Activated CD4-positive, alpha-beta T cell treated with anti-CD3 and anti-CD28 coated beads, Interleukin-2, amount 10 ng/mL, durations not matched to agents 7 days and 5 days (primary cell): ENCODE data around the gene HSD17B10. TPM values are rescaled to one million over a fixed set of nuclear protein-coding genes. Genes with fewer than 3 reads are reported as not detected.
"Not testable (repeated sequence)": the region's sequence is repeated elsewhere in the genome, so short reads cannot be mapped to it uniquely, and the experiment has no call there.

Experiments
- CTCF ChIA-PET: fragments of 350-600 bp; sonication (Branson Sonifier 250); formaldehyde crosslinking; loops from one replicate; lab custom pipeline; 2021; ENCODE audit warnings: antibody characterized with exemption; lab: Charles Lee
- POLR2A ChIA-PET: fragments of 350-600 bp; sonication (Branson Sonifier 250); formaldehyde crosslinking; loops from one replicate; lab custom pipeline; 2021; ENCODE audit warnings: antibody characterized with exemption; lab: Charles Lee
- DNase-seq: peaks from one replicate; pipeline ENCODE4 v3.0.0-alpha.2; 2020
- H3K27ac Mint-ChIP-seq: one replicate; pipeline ENCODE4 v1.8.0; 2021; ENCODE audit warnings: mild to moderate bottlenecking, moderate library complexity, mixed read lengths
- H3K27me3 Mint-ChIP-seq: one replicate; pipeline ENCODE4 v1.8.0; 2021; ENCODE audit warnings: mixed read lengths
- H3K36me3 Mint-ChIP-seq: one replicate; pipeline ENCODE4 v1.8.0; 2021; ENCODE audit warnings: low read depth, mixed read lengths
- H3K4me1 Mint-ChIP-seq: one replicate; pipeline ENCODE4 v1.8.0; 2021; ENCODE audit warnings: mixed read lengths
- H3K4me3 Mint-ChIP-seq: one replicate; pipeline ENCODE4 v1.8.0; 2021; ENCODE audit warnings: mild to moderate bottlenecking, moderate library complexity, mixed read lengths
- H3K9me3 Mint-ChIP-seq: one replicate; pipeline ENCODE4 v1.8.0; 2021; ENCODE audit warnings: mixed read lengths
- total RNA-seq, 2 experiments: library from RNA; stranded (reverse); gene quantifications; one replicate each; pipeline ENCODE4 v1.2.3, GENCODE V29; 2021

HSD17B10 gene
- total RNA-seq, 2 experiments from 2014 or later = 99.6 to 105 TPM

DNA sequence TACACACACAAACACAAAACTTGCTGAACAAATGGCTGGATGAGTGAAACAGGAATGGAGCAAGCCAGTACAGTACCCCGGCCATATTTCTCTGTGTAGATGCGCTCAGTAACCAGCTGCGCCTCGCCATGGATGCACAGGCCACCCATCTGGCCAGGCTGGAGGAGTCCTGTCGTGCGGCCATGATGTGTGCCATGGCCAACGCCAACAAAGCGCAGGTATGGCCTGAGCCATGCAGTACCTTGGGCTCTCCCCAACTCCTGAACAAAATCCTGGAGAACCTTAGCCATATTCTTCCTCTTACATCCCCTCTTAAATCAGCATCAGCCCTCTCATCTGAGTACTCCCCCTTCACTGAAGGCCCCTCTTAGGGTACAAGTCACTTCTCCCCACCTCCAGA lies 4.4 kb downstream of the HSD17B10 start:
- no peak overlapping the region for H3K4me3 Mint-ChIP-seq
- peaks cover 7% of the 10 kb centered on the region for H3K4me1 Mint-ChIP-seq
- no peak for DNase-seq
- CTCF ChIA-PET = interaction anchor here (1.2 kb wide), 1 partner anchor 21 kb away, joined by 4 read pairs; no protein-coding TSS in a partner anchor
- H3K9me3 Mint-ChIP-seq = no peaks in the 10 kb centered on the region
- H3K36me3 Mint-ChIP-seq = peaks cover 9% of the 10 kb centered on the region
- H3K27me3 Mint-ChIP-seq = no peaks in the 10 kb centered on the region
- no peak overlapping the region for H3K27ac Mint-ChIP-seq
- POLR2A ChIA-PET = no interaction called here

DNA sequence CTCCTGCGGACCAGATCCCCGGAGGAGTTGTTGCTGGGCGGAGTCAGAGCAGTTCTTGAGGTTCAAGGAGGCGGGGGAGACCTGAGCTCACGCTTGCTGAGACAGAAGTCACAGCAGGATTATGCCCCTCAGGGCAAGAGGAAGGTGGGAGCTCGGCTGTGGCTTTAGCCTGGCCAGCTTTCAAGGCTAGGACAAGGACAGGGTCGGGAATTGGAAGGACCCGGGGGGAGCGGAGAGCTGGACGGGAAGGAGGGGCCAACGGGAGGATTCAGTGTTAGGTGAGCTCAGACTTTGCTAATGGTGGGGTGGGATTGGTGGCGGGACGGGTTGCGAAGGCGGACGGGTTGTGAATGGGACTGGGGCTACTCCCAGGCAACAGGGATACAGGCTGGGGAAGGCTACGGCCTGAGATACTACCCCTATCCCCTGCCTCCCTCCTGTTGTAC lies 11.3 kb downstream of the HSD17B10 start, which contains the start of gene RIBC1:
Gene RIBC1, plus strand, starts transcription at position 13 of the 446 bp plus-strand sequence. CDS start 3,404 bp downstream, outside the sequence.
- no peak for DNase-seq
- CTCF ChIA-PET = interaction anchor here (0.9 to 2.5 kb wide), 8 partner anchors 8 to 622 kb away, joined by 3 to 17 read pairs (median 5); partner anchors contain the start of gene PHF8

DNA sequence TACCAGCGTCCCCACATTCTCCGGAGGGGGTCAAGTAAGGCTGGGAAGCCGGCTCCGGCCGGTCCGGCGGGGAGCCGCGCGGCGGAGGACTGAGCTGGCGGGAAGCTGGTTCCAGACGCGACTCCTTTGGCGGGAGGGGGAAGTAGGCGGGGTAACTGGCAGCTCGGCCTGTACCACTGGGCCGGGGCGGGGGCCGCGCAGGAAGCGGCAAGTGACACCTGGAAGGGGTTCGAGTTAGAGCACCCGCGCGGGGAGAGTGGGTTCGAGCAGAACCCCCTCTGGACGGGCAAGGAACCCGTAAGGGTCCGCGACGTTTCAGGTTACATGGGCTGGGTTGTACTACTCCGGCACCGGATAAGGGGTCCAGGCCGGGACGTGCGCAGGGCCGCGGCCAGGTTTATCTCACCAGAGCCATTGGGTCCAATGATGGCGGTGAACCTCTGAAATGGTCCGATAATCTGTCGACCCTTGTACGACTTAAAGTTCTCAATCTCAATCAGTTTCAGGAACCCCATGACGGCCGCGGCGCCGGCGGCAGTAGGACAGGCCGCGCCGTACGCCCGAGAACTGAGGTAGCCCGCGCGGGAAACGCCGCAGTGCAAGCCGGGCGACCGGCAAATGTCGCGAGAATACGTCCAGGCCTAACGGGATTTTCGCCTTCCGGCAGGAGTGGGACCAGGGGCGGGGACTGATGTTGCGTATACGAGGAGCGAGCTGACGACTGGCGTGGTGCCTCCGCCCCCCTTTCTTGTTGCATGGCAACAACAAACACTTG lies 11.9 kb downstream of the HSD17B10 start, which contains the start of gene SMC1A:
Gene SMC1A, minus strand, starts transcription at position 569 of the 775 bp plus-strand sequence. Its CDS starts 54 bp downstream, at position 515.
- DNase-seq = peak; percentile 95
- peaks cover 22% of the 10 kb centered on the region for H3K36me3 Mint-ChIP-seq
- ChIA-PET CTCF (interaction anchor here (0.9 to 2.5 kb wide), 7 partner anchors 9 to 622 kb away, joined by 3 to 17 read pairs (median 6); partner anchors contain the start of gene PHF8), POLR2A (interaction anchor here (0.6 to 1.1 kb wide), 3 partner anchors 10 to 262 kb away, joined by 3 to 4 read pairs (median 3); no protein-coding TSS in a partner anchor)
- peaks cover 30% of the 10 kb centered on the region for H3K4me1 Mint-ChIP-seq
- H3K9me3 Mint-ChIP-seq = no peaks in the 10 kb centered on the region
- H3K4me3 Mint-ChIP-seq = peak within 1 kb of the TSS; percentile 87
- H3K27me3 Mint-ChIP-seq = no peaks in the 10 kb centered on the region
- H3K27ac Mint-ChIP-seq = peak within 1 kb of the TSS; percentile 97

More for the DNA sequence above, 11.3 kb downstream of the HSD17B10 start, which contains the start of gene RIBC1:
- POLR2A ChIA-PET = interaction anchor here (0.6 to 1.1 kb wide), 2 partner anchors 10 to 261 kb away, joined by 3 to 4 read pairs; no protein-coding TSS in a partner anchor
- H3K9me3 Mint-ChIP-seq = no peaks in the 10 kb centered on the region
- H3K27ac Mint-ChIP-seq = peak within 1 kb of the TSS; percentile 97
- peaks cover 25% of the 10 kb centered on the region for H3K4me1 Mint-ChIP-seq
- no peaks in the 10 kb centered on the region for H3K27me3 Mint-ChIP-seq
- peak within 1 kb of the TSS; percentile 87 for H3K4me3 Mint-ChIP-seq
- H3K36me3 Mint-ChIP-seq = peaks cover 18% of the 10 kb centered on the region

DNA sequence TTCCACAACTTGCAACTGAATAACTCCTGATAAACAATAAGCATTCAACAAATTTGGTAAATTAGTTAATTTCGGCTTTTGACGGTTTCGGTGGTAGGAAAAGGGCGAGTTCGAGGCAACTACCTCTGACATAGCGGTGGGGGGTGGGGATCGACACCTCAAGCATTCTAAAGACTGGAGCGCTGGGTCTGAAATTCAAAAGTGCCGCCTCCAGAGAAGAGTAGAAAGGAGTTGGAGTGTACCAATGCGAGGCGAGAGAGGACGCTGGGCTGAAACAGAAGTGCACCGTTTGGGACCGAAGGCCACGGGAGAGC lies 12.4 kb downstream of the HSD17B10 start:
- no peaks in the 10 kb centered on the region for H3K27me3 Mint-ChIP-seq
- H3K36me3 Mint-ChIP-seq = peaks cover 22% of the 10 kb centered on the region
- peak overlapping the region; percentile 87 for H3K4me3 Mint-ChIP-seq
- H3K27ac Mint-ChIP-seq = peak overlapping the region; percentile 97
- ChIA-PET POLR2A (interaction anchor here (0.6 kb wide), 1 partner anchor 262 kb away, joined by 3 read pairs; no protein-coding TSS in a partner anchor), CTCF (interaction anchor here (1.4 to 2.5 kb wide), 5 partner anchors 10 to 623 kb away, joined by 3 to 17 read pairs (median 6); partner anchors contain the start of gene PHF8)
- DNase-seq = peak; percentile 59
- H3K4me1 Mint-ChIP-seq = peaks cover 30% of the 10 kb centered on the region
- no peaks in the 10 kb centered on the region for H3K9me3 Mint-ChIP-seq

DNA sequence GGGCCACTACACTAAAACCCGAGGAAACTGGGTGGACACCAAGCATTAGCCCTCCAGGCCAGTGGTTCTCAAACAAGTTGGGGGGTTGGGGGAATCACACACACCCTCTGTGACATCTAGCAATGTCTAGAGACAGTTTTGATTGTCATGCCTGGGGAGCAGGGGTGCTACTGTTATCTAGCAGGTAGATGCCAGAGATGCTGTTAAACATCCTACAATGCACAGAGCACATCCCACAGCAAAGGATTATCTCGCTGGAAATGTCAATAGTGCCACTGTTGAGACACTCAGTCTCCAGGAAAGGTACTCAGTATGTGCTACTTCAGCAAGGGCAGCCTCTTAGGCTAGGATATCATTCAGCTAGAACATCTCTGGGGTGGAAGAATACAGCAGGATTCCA lies 13.0 kb downstream of the HSD17B10 start:
- POLR2A ChIA-PET = no interaction called here
- Mint-ChIP-seq H3K4me3 (peak overlapping the region; percentile 87), H3K36me3 (peaks cover 22% of the 10 kb centered on the region), H3K27me3 (no peaks in the 10 kb centered on the region), H3K4me1 (peaks cover 30% of the 10 kb centered on the region), H3K27ac (peak overlapping the region; percentile 97), H3K9me3 (no peaks in the 10 kb centered on the region)
- no peak for DNase-seq
- CTCF ChIA-PET = interaction anchor here (1.6 kb wide), 1 partner anchor 9 kb away, joined by 6 read pairs; no protein-coding TSS in a partner anchor

DNA sequence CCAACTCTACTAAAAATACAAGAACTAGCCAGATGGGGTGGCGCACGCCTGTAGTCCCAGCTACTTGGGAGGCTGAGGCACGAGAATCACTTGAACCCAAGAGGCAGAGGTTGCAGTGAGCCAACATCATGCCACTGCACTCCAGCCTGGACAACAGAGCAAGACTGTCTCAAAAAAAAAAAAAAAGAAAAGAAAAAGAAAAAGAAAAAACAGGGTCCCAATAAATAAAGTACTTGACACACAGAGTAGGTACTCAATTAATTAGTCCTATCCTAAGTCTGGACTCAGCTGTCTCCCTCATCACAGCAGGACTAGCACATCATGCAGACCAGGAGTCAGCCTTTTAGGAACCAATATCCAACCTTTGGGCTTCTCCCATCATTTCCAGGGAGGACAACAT lies 13.8 kb downstream of the HSD17B10 start:
- DNase-seq, POLR2A ChIA-PET, H3K9me3 Mint-ChIP-seq, H3K27ac Mint-ChIP-seq, H3K27me3 Mint-ChIP-seq: not testable (repeated sequence)
- CTCF ChIA-PET = interaction anchor here (1.0 kb wide), 1 partner anchor 16 kb away, joined by 3 read pairs; no protein-coding TSS in a partner anchor
- peak overlapping the region; percentile 87 for H3K4me3 Mint-ChIP-seq
- H3K36me3 Mint-ChIP-seq = peaks cover 22% of the 10 kb centered on the region
- peaks cover 30% of the 10 kb centered on the region for H3K4me1 Mint-ChIP-seq

DNA sequence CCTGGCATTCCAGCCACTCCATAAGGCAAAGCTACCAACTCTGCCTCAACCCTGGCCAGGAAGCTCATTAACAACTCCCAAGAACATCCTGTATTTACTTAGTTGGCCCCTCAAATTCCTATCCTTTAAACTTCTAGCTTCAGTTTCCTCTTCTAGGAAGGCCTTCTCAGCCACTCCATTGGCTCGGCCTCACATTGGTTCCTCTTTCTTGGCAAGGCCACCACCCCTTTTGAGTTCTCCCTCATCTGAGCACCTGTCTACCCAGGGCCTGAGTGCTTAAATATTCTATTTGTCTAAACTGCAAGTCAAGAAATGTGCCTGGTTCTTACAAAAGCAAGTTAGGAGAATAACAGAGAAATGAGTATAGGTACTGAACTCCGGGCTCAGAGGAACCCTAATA lies 21.7 kb downstream of the HSD17B10 start:
- no peak overlapping the region for H3K27ac Mint-ChIP-seq

DNA sequence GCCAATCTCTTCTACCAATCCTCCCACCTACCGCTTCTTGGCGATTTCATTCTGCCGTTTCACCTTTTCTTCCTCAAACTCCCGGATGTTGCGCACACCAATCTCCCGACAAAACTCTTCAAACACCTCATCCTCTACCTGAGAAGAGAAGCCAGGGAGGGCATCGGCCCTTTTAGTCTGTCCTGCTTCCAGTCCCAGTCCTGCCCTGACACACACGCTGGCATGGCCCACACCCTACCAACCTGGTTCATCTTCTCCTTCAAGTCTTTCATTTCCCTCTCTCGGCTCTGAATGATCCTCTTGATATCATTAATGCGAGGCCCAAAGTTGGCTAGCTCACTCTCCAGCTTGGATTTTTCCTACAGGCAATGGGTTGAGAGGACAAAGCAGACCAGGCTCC lies 30.6 kb downstream of the HSD17B10 start:
- Mint-ChIP-seq H3K9me3 (no peaks in the 10 kb centered on the region), H3K27me3 (no peaks in the 10 kb centered on the region), H3K4me1 (no peaks in the 10 kb centered on the region), H3K4me3 (no peak overlapping the region), H3K36me3 (peaks cover 32% of the 10 kb centered on the region), H3K27ac (no peak overlapping the region)
- no peak for DNase-seq
- CTCF ChIA-PET = interaction anchor here (1.0 kb wide), 1 partner anchor 19 kb away, joined by 3 read pairs; the partner anchor contains the start of genes RIBC1 and SMC1A
- POLR2A ChIA-PET = no interaction called here

More for the DNA sequence above, 21.7 kb downstream of the HSD17B10 start:
- no peaks in the 10 kb centered on the region for H3K27me3 Mint-ChIP-seq
- H3K4me3 Mint-ChIP-seq = no peak overlapping the region
- H3K36me3 Mint-ChIP-seq = peaks cover 26% of the 10 kb centered on the region
- POLR2A ChIA-PET = no interaction called here
- H3K9me3 Mint-ChIP-seq = no peaks in the 10 kb centered on the region
- DNase-seq = no peak
- CTCF ChIA-PET = interaction anchor here (1.3 to 2.0 kb wide), 2 partner anchors 9 to 37 kb away, joined by 3 to 6 read pairs; partner anchors contain the start of genes RIBC1 and SMC1A
- peaks cover 1% of the 10 kb centered on the region for H3K4me1 Mint-ChIP-seq

DNA sequence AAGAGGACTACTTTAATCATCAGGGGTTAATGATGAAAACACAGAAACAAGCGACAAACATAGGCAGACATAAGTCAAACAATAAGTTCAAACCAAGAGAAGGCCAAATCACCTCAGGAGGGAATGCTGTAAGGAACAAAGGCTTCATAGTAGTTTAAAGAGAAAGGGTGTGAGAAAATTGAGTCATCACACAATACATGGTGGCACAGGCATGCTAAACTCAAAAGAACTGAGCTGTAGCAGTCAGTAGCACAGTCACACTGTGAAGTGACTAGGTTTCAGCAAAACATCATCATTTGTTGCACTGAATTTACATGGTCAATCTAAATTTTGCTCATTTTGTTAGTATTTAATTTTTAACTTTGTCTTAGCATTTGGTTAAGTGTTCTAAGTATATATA lies 36.0 kb downstream of the HSD17B10 start:
- no peak overlapping the region for H3K27ac Mint-ChIP-seq
- POLR2A ChIA-PET = no interaction called here
- H3K27me3 Mint-ChIP-seq = no peaks in the 10 kb centered on the region

DNA sequence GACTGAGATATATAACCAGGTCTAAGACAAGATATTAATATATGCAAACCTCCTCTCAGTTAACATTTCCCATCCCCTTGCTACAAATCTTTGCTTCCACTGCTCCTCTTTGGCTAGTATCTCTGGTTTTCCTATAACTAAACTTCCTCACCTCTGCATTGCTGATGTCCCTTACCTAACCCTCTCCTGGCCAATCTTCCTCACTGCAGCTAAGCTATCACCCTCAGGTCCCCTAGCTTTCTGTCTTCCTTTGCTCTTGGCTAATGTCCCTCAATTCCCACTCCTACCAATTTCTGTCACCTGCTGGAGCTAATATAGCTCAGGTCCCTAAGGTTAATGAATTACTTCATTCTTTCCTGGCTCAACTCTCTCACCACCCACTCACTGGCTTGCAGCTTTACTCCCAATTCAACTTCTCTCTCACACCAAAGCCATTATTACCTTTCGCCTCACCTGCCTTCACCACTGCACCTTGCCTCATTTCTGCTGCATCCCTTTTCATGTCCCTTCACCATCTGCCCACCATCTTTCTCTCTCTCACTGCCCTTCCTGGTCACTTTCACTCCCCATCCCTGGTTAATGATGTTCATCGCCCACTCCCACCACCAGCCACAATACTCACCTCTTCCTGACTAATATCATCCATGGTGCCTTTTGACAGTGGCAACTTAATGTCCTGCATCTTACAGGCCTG lies 38.4 kb downstream of the HSD17B10 start:
- Mint-ChIP-seq H3K27ac (no peak overlapping the region), H3K36me3 (peaks cover 26% of the 10 kb centered on the region), H3K4me1 (no peaks in the 10 kb centered on the region), H3K9me3 (no peaks in the 10 kb centered on the region), H3K4me3 (no peak overlapping the region), H3K27me3 (no peaks in the 10 kb centered on the region)
- ChIA-PET CTCF (interaction anchor here (1.0 to 1.1 kb wide), 2 partner anchors 12 to 324 kb away, joined by 3 to 4 read pairs; no protein-coding TSS in a partner anchor), POLR2A (no interaction called here)
- DNase-seq = no peak

More for the DNA sequence above, 36.0 kb downstream of the HSD17B10 start:
- CTCF ChIA-PET = interaction anchor here (0.6 kb wide), 1 partner anchor 38 kb away, joined by 3 read pairs; no protein-coding TSS in a partner anchor
- Mint-ChIP-seq H3K36me3 (peaks cover 41% of the 10 kb centered on the region), H3K9me3 (no peaks in the 10 kb centered on the region), H3K4me3 (no peak overlapping the region), H3K4me1 (no peaks in the 10 kb centered on the region)
- no peak for DNase-seq

DNA sequence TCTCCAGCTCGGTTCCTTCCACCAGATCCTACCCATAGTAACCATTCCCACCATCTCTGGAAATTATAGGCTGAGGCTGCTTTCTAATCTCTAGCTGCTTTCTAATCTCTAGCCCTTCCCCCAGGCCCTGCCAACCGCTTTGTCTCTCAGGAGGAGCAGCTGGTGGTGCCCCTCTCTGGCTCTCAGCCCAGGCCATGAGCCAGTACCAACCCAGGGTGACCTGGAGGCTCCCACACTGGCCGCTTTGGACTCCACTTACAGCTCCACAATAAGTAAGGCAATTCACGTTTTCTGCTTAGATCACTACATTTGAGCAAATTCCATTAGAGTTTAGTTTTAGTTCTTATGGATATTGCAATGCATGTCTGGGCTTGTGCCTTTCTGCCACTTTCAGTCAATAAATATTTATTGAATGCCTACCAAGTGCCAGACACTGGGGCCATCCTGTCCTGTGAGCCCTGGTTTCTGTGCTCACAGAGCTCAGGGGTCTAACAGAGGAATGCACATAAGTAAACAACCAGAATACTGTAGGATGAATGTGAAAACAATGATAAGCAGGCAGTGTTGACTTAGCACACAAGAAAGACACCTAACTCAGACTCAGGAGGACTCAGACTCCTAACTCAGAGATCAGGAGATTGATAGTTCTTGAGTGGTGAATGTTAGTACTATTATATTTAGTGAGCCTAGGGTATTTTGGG lies 50.6 kb downstream of the HSD17B10 start:
- DNase-seq = no peak
- peaks cover 35% of the 10 kb centered on the region for H3K36me3 Mint-ChIP-seq
- CTCF ChIA-PET = interaction anchor here (1.1 to 1.3 kb wide), 4 partner anchors 9 to 264 kb away, joined by 3 to 5 read pairs (median 3); no protein-coding TSS in a partner anchor
- POLR2A ChIA-PET = no interaction called here
- no peaks in the 10 kb centered on the region for H3K4me1 Mint-ChIP-seq
- no peak overlapping the region for H3K27ac Mint-ChIP-seq
- H3K4me3 Mint-ChIP-seq = no peak overlapping the region
- H3K27me3 Mint-ChIP-seq = no peaks in the 10 kb centered on the region
- no peaks in the 10 kb centered on the region for H3K9me3 Mint-ChIP-seq
